T follicular helper cell (primary cell): ENCODE data around the gene ISLR2.

Experiments
- DNase-seq: peaks from one replicate; pipeline ENCODE4 v3.0.0-alpha.2; 2020; ENCODE audit warnings: low read depth

Gene ISLR2

DNA sequence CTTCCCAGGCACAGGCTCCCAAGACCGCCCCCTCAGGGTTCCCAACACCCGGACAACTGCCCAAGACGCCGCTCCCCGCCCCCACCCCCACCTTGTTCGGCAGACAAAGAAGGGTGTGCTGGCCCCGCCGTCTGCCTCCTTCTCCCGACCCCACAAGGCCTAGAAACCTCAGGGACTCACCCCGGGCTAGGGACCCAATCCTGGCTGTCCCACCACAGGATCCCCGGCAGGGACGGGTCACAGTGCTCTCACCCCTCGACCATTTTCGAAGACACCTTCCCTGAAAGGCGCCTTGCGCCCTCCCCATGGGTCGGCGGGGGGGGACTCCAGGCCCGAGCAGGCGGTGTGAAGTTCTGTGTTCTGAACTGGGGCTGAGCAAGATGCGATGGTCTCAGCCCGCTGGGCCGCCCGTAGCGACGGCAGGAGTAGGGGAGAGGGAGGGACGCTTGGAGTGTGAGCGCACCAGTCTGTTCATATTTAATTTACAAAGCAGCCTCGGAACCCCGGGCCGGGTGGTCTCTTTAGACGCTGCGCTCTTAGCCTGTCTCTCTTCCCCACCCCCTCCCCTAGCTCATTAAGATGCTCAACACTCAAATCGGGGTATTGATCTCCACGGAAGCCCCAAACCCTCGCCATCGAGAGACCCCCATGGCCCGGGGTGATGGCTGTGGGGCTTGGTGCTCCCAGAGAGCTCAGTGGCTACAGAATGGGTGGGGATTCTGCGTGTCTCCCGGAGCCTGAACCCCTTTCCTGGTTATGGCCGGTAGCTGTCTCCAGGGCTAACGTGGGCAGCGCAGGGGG, 1.4 kb upstream of the ISLR2 start:
- no peak for DNase-seq

- no peak for DNase-seq
These were observed 716 bp upstream of the ISLR2 start for GRCh38 chr15:74129586-74130154.

DNA sequence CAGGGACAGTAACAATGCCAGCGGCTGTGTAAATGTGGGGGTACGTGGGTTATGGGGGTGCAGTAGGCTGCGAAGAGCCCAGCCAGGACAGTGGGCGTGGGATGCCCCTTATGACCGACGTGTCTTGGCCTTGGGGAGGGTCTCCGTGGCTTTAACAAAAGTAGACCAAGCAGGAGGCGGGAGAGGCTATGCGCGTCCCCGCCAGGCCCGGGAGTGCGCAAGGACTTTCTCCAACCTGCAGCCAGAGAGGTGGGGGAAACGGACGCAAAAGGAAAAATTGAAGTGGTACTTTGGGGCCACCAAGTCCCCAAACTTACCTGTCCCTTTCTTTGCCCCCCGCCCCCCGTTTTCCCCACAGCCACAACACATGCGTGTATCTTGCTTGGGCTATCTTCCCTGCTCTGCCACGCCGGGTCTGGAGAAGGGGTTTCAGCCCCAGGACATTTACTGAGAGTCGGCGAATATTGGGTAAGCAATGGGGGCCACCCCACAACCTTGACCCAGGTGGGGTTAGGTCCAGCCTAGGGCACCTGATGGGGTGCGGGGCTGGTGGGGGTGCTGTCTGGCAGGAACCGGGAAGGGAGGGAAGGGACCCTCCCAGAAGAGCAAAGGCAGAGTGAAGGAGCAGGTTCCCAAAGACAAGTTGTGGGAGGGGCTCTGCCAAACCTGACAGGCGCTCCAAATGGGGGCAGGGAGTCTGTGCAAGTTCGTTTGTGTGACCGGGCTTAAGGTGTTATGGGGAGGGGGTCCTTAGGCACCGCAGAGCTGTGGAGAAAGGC, 652 bp downstream of the ISLR2 start:
- DNase-seq = no peak

GRCh38 chr15:74131628-74132413, 1.4 kb downstream of the ISLR2 start:
- no peak for DNase-seq

GRCh38 chr15:74132681-74133651, 2.6 kb downstream of the ISLR2 start:
- DNase-seq = no peak

- no peak for DNase-seq
These were observed 3.5 kb downstream of the ISLR2 start for GRCh38 chr15:74133694-74134386.

DNA sequence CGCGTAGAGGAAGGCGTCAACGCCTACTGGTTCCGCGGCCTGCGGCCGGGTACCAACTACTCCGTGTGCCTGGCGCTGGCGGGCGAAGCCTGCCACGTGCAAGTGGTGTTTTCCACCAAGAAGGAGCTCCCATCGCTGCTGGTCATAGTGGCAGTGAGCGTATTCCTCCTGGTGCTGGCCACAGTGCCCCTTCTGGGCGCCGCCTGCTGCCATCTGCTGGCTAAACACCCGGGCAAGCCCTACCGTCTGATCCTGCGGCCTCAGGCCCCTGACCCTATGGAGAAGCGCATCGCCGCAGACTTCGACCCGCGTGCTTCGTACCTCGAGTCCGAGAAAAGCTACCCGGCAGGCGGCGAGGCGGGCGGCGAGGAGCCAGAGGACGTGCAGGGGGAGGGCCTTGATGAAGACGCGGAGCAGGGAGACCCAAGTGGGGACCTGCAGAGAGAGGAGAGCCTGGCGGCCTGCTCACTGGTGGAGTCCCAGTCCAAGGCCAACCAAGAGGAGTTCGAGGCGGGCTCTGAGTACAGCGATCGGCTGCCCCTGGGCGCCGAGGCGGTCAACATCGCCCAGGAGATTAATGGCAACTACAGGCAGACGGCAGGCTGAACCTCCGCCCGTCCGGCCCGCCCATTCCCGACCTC, 4.1 kb downstream of the ISLR2 start:
- DNase-seq = no peak

DNA sequence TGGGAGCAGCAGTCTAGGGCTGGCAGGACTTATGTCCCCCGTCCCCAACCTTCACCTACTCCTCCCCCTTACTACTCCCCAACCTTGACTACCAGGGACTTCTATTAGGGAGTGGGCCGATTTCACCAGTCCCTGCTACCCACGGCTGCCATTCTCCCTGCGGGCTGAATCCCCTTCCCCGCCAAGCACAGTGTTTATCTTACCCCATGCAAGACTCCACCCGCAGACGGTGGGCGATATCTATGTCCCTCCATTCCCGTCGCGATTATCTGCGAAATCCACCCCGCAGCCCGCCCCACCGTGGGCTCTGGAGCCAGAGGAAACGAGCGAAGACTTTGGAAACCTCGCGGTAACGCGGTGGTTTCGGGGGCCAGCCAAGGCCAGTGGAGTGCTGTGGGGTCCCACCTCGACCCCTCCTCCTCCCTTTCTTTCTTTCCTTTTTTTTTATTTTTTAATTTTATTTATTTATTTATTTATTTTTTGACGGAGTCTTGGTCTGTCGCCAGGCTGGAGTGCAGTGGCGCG, 4.7 kb downstream of the ISLR2 start:
- no peak for DNase-seq

DNA sequence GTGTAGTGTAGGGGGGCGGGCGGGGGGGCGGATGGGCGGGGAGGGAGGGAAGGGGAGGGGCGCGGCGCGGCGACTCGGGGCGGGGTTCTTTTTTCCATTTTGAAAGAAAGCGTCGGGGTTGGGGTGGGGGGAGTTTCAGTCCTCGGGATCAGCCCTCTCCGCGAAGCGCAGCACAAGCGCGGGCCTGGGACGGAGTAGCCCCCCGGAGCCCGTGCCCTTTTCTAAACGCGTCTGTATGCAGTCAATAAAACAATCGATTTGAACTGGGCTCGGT, 6.1 kb downstream of the ISLR2 start:
- DNase-seq = no peak

- DNase-seq = no peak
These were observed 6.6 kb downstream of the ISLR2 start for GRCh38 chr15:74136814-74137536.

GRCh38 chr15:74137537-74137894, 7.1 kb downstream of the ISLR2 start:
- no peak for DNase-seq

GRCh38 chr15:74138642-74139041, 8.3 kb downstream of the ISLR2 start:
- no peak for DNase-seq

DNA sequence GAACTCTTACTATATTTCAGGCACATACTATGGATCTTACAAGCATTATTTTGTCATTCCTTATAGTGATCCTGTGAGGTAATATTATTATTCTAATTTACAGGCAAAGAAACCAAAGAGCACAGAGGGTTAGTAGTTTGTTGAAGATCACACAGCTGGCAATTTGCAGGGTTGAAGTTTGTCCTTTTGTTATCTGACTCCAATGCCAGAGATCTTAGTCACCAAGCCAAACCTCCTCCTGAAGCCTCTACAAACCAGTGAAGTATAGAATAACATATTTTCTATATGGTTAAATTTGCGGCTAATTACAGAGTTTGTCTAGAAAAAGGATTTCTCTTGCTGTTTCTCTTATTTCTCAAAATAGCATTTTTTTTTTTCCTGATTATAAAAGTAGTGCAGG, 11.2 kb downstream of the ISLR2 start:
- DNase-seq = no peak

GRCh38 chr15:74144153-74144775, 13.9 kb downstream of the ISLR2 start:
- DNase-seq = no peak

GRCh38 chr15:74146277-74146800, 16.0 kb downstream of the ISLR2 start:
- no peak for DNase-seq

GRCh38 chr15:74147051-74147450, 16.7 kb downstream of the ISLR2 start:
- no peak for DNase-seq

DNA sequence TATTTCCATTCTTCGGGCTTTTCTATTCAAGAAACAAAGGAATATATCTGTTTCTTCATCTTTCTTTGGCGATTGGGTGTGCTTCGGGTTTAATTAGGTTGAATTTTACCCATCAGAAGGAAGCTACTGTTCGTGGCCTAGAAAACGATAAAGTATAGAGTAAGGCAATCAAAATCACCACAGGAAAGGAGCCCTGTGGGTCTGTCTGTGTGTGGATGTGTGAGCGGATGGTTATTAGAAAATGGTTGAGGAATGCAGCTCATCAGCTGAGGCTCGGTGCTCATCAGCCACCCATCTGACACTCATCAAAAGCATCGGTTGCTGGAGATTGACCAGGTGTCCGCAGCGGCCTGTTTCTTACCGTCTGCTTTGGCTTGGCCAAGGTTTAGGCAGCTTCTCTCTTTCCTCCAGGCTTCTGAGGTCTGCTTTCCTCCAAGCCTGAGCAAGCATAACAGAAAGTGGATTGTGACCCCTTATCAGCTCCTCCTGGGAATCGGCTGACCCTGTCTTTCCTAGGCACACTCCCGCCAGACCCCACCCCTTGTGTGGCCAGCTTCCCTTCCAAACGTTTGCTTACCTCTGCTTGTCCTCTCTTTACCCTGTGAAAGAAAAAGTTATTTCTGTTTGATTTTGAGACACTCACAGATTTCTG, 25.5 kb downstream of the ISLR2 start:
- no peak for DNase-seq
